Right renal pelvis (tissue), 4 donors: Measurements from ENCODE around the gene ADAMTS14. TPM values are rescaled to one million over a fixed set of nuclear protein-coding genes. Genes with fewer than 3 reads are reported as not detected.
"Not testable (repeated sequence)": the region's sequence is repeated elsewhere in the genome, so short reads cannot be mapped to it uniquely, and the experiment has no call there.

Experiments
- DNase-seq, 4 donors: peaks; one replicate each; pipeline ENCODE4 v3.0.0-alpha.2; 2013; ENCODE audit warnings: low read depth in 4 of 4, low spot score in 3 of 4, missing footprints in 1 of 4
- polyA plus RNA-seq, 4 donors: library from polyadenylated mRNA; unstranded; fragments of 120-200 nt; gene quantifications; one replicate each; pipeline ENCODE4 v1.2.1, GENCODE V29; 2013; ENCODE audit not compliant: insufficient read length in 4 of 4

ADAMTS14 gene
- polyA plus RNA-seq, 4 donors: 0.96 to 1.3 (median 1.2) TPM

DNA sequence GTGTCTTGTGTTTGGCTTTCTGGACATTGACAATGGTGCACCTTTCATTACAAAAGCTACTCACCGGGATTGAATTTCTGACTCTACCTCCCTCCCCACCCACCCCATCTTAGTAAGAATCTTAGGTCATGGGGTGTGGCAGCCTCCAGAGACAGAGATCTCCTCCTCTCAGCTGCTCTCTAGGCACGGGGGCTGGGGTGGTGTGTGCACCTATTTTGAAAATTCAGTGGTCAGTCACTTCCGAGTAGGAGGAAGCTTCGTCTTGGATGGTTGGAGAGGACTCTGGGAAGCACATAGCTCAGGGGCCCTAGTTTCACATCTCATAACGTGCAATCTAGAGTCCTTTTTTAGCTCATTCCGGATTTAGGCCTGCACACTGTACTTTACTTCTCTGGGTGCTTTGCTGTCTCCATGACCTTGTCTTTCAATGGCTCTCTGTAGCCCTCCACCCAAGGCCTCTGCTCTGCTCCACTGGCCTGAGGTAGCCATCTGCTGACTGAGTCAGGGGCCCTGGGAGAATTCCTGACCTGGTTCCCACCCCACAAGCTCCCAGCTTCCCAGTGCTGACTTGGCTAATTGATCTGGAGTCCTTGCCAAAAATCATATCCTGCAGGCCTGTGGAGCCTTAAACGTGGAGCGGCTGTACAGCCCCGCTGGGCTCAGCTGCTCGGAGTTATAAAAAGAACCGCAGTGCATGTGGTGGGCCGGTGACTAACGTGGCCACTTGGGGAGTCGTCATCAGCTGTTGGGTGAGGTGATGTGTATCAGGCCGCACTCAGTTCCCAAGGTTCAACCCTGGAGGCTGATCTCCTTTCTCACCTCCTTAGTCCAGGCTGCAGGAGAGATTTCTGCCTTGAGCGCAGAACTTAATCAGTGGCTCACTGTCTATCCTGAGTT lies 19.3 kb upstream of the ADAMTS14 start:
- DNase-seq: no peak

DNA sequence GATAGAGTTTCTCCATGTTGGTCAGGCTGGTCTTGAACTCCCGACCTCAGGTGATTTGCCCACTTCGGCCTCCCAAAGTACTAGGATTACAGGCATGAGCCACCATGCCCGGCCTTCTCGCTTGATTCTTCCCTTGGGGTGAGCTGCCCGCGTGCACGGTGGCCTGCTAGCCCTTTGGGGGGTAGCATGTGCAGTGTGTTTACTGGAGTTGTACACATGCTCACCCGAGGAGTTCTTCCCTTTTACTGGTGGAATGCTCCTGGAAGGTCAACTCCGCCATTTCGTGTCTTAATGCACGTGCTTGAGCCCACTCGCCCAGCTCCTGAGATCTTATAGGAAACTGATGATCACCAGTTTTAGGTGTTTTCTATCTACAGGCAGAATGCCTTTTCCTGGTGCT lies 17.0 kb upstream of the ADAMTS14 start:
- DNase-seq: no peak

DNA sequence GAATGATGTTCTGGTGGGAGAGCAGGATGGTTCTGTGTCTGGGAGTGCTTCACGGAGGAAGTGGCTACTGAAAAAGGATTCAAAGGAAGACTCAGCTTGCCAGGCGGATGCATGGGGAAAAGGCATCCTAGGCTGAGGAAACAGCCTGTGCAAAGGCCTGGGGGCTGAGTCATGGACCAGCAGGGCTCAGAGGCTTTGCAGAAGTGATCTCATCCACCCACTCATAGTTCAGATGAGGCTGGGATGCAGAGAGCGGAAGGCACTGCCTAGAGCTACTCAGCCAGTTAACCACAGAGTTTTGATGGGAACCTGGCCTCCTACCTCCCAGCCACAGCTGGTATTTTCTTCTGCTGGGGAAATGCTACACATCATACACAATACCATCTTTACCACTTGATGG lies 15.8 kb upstream of the ADAMTS14 start:
- no peak for DNase-seq

DNA sequence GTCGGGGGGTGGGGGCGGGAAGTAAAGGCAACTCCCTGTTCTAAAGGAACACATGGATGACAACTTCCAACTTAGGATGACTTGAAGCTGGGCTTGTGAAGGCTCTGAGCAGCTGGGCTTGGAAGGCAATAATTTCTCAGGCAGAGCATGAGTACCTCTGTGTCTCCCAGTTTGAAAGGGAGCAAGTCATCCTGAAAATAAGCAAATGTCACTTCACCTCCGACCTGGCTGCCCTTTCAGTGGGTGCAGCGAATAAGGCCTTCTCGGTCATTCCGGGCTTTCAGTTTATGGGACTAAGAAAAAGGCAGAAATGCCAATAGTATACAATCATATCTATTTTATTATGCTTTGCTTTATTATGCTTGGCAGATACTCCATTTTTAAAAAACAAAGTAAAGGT lies 15.3 kb upstream of the ADAMTS14 start:
- no peak for DNase-seq

DNA sequence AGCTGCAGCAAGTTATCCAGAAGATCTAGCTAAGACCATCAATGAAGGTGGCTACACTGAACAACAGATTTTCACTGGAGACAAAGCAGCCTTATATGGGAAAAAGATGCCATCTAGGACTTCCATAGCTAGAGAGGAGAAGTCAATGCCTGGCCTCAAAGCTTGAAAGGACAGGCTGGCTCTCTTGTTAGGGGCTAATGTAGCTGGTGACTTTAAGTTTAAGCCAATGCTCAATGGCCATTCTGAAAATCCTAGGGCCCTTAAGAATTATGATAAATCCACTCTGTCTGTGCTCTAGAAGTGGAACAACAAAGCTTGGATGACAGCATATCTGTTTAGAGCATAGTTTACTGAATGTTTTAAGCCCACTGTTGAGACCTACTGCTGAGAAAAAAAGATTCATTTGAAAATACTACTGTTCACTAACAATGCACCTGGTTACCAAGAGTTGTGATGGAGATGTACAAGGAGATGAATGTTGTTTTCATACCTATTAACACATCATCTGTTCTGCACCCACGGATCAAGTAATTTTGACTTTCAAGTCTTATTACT lies 13.6 kb upstream of the ADAMTS14 start:
- DNase-seq: no peak

DNA sequence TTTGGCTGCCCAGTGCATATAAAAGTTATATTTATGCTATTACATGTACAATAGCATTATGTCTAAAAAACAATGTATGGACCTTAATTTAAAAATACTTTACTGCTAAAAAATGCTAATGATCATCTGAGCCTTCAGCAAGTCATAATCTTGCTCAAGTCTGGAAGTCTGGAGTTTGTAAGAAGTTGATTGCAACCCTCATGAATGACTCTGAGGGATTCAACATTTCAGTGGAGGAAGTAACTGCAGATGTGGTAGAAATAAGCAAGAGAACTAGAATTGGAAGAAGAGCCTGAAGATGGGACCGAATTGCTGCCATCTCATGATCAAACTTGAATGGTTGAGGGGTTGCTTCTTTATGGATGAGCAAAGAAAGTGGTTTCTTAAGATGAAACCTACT lies 13.0 kb upstream of the ADAMTS14 start:
- DNase-seq: no peak

DNA sequence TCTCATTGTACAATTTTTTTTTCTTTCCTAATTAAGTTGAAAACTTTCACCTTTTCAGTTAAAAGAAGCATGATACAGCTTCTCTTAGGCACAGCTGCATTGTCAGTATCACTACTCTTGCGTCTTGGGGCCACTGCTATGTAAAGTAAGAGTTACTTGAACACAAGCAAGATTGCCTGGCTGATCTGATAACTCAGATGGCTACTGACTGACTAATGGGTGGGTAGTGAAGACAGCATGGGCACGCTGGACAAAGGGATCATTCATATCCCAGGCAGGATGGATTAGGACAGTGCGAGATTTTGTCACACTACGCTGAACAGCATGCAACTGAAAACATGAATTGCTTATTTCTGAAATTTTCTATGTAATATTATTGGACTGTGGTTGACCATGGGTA lies 11.6 kb upstream of the ADAMTS14 start:
- no peak for DNase-seq

DNA sequence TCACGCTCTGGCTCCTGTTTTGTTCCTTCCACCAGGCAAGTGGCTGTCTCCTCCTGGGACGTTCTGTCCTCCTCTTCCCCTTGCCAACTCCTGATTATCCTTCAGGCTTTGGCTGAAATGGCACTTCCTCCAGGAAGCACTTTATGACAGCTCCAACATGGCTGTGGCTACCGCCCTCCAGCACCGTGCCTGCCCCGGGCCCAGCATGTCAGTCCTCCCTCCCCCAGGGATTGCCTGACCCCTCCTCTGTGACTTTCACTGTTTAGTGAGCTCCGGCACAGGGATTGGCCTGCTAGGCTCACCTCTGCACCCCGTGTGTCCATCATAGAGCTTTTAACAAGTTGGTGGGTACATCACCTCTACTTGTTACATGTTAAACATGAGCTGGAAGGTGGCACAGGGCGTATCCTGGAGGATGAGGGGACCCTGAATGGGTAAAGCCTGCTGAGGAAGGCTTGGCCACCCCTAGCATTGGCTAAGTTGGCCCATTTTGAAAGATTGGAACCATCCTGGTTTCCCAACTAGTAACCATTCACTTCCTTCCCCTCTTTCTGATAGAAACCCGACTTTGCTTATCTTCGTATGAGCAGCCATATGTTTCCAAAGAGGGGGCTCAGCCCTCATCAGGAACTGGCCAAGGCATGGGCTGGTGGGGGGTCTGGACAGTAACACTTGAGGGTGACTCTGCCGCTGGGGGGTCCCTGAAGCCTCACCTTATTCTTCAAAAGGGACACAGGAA lies 10.5 kb upstream of the ADAMTS14 start:
- DNase-seq: no peak

DNA sequence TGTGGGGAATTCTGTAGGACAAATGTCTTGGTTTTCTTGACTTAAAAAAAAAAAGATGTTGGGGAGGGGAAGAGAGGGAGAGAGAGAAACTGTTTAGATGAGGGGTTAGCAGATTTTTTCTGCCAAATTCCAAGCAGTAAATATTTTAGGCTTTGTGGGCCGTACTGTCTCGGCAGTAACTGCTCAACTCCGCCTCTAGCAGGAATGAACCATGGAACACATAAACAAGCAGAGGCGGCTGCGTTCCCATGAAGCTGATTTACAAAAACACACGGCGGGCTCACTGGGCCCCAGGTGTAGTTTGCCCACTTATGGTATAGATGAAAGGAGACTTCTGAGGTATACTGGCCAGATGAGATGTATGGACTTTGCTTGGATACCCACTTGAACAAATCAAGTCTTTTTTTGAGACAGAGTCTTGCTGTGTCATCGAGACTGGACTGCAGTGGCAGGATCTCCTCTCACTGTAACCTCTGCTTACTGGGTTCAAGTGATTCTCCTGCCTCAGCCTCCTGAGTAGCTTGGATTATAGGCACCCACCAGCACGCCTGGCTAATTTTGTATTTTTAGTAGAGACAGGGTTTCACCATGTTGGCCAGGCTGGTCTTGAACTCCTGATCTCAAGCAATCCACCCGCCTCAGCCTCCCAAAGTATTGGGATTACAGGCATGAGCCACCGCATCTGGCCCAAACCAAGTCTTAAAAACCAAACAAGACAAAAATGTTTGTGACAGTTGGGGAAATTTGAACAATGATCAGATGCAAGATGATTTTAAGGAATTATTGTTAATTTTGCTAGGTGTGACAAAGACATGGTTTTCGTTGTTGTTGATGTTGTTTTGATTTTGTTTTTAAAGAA lies 9.7 kb upstream of the ADAMTS14 start:
- no peak for DNase-seq

DNA sequence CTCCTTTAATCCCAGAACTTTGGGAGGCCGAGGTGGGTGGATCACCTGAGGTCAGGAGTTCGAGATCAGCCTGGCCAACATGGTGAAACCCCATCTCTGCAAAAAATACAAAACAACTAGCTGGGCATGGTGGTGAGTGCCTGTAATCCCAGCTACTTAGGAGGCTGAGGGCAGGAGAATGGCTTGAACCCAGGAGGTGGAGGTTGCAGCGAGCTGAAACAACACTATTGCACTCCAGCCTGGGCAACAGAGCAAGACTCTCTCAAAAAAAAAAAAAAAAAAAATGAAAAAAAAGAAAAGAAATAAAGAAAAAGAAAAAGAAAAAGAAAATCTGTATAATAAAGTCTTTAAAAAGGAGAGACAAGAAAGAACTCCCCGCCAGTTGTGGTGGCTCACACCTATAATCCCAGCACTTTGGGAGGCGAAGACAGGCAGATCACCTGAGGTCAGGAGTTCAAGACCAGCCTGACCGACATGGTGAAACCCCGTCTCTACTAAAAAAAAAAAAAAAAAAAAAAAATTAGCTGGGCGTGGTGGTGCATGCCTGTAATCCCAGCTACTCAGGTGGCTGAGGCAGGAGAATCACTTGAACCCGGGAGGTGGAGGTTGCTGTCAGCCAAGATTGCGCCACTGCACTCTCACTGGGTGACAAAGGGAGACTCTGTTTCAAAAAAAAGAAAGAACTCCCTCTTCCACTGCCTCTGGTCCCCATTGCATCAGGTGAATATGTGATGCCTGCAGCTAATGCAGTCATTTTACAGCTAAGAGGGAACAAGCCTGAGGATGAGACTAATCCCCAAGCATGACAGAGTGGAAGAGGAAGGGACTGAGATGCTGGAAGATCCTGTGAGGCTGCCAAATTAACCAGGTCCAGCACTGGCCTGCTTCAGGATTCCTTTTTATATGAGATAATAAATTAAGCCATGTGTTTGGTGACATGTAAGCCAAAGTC lies 8.6 kb upstream of the ADAMTS14 start:
- not testable (repeated sequence) for DNase-seq

DNA sequence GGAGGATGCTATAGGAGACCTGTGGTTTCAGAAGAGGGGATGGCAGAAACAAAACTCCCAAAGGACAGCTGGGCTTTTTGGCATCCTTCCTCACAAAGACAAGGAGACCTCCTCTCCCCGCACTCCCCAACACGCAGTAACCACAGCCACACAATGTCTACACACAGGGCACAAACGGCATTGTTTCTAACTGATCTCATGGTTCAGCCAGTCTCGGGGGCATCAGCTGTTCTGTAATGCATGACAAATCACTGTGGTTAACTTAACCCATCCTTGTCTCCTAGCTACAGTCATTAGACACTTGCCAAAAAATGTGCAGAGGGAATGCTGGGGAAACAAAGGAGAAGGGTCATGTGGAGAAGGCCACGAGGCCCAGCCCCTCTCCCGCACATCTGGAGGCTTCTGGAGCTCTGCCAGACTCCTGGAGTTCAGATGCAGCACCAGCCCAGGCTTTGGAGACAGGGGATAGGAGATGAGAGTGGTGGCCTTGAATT lies 7.6 kb upstream of the ADAMTS14 start:
- DNase-seq: no peak

DNA sequence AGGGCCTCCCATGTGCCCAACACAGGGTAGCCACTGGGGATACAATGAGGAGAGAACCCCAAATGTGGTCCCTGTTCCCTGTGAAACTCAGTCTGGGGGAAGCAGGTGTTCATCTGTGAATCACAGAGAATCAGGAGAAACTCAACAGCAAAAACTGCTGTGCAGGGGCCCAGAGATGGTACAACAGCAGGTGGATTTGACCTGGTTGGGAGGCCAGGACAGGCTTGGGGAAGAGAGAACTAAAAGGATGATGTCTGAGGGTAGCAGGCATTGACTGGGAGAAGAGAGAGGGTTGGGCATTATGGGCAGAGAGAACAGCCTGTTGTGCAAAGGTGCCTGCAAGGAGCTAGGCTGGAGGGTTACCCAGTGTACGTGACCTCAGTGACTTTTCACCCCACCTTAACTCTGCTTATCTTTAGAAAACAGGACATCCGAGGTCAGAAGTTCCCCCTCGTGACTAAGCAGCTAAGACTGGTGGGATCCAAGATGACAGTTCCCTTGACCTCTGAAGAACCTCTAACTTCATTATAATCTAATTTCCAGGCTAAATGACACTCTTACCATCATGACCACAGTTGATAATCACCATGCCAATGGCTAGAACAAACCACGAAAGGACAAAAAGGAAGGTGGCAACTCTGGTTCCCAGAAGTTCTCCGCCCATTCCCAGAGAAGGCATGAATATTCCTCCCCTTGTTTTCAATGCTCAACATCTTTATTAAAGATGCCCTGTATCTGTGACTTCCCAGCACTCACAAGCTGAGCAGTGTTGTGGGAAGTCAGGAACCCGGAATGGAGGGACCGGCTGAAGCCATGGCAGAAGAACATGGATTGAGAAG lies 5.1 kb upstream of the ADAMTS14 start:
- no peak for DNase-seq

DNA sequence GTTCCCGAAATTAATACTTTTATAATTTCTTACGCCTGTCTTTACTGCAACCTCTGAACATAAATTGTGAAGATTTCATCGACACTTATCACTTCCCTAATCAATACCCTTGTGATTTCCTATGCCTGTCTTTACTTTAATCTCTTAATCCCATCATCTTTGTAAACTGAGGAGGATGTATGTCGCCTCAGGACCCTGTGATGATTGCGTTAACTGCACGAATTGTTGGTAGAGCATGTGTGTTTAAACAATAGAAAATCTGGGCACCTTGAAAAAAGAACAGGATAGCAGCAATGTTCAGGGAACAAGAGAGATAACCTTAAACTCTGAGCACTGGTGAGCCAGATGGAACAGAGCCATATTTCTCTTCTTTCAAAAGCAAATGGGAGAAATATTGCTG lies 4.5 kb upstream of the ADAMTS14 start:
- DNase-seq: not testable (repeated sequence)

DNA sequence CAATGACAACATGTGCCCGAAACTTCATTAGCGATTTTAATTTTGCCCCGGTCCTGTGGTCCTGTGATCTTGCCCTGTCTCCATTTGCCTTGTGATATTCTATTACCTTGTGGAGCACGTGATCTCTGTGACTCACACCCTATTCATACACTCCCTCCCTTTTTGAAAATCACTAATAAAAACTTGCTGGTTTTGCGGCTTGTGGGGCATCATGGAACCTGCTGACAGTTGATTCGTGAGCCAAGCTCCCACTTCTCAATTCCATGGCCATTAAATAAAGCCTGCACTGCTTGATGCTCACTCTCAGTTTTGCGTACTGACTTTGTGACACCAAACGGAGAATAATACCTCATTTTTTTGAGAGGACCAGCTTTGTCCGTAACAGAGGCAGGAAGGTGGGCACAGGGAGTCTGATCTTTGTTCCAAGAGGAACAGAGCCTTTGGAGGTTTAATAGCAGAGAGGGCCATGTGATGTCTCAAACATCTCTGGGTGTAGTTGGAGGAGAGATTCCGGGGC lies 3.8 kb upstream of the ADAMTS14 start:
- no peak for DNase-seq

DNA sequence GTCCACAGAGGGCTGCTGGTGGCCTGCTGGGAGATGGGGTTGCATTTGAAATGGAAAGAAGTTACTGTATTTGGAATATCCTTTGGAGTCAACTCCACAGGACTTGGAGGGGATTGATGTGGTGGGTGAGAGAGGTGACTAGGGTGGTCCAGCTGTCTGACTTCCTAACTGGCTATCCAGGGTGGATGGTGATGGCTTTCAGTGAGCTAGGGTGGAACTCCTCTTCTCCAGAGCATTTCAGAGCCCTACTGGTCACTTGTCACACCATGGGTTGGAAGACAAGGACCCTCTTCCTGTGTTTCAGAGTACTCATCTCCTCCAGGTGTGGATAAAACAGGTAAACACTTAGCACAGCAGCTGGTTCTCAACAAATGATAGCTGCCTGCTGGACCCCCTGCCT lies 3.3 kb upstream of the ADAMTS14 start:
- DNase-seq: no peak

DNA sequence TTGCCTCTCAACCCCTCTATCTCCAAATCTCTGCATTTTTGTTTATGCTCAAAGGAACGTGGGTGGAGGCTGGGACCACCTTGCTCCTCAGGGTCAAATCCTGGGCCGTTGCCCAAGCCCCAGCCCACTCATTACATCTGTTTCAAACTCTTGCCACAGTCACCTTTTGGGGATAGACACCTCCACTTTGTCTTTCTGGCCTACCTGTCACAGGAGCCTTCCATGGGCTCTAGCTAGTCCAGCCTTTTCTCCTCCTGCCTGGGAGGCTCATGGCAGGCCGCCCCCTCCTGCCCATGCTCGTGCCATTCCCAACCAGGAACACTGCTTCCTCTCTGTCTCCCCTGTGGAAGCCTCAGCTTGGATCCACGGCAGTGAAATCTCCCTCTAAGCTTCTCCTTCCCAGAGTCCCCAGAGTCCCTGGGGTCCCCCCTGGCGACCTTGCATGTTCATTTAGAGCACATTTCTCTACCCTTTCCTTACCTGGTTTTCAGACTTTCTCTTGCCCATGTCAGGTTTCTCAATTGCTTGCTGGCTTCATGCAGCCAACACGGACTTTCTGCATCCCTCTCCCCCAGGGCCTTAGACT lies 2.5 kb upstream of the ADAMTS14 start:
- no peak for DNase-seq

DNA sequence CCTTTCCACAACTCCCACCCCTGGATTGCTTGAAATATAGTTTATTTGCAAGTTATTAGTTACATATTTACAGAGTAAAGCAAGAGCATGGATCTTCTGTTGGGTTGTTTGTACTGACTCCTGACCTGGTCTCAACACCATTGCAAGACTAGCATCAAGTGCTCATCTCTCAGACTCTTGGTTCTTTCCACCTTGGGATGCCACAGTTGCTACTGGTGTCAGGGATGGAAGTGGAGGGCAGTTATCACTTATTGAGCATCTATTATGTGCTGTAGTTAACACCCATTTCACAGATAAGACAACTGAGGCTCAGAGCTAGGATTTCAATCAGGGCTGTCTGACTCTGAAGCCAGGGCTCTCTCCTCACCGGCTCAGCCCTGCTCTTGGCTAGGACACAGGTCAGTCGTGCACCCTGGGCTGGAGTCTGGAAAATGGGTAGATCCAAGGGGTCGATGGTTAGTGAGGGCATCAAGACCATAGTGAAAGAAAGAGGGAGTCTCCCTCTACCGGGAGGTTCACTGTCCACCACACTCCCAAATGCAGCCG lies 614 bp upstream of the ADAMTS14 start:
- no peak for DNase-seq
